K562 (cell line): ENCODE measurements around the gene PLOD1.

Experiments
- CTCF ChIP-seq, 3 experiments: IDR thresholded peaks in 2 of 3; conservative IDR thresholded peaks in 1 of 3; 2 replicates each; pipeline ENCODE4 v1.5.1; 2011 to 2012; ENCODE audit warnings: low read length in 3 of 3, mild to moderate bottlenecking in 3 of 3, control low read depth in 2 of 3, improper control_type of control experiment in 1 of 3, inconsistent platforms in 1 of 3, low read depth in 1 of 3, mixed read lengths in 1 of 3, moderate library complexity in 1 of 3; ENCODE audit not compliant: insufficient read depth in 2 of 3
- GABPB1 ChIP-seq: sonication (generic); formaldehyde crosslinking; IDR thresholded peaks from 2 replicates; pipeline ENCODE4 v1.8.0; 2022; ENCODE audit warnings: mild to moderate bottlenecking, missing genetic modification reagents
- POLR2A ChIP-seq: fragments of 450-650 bp; conservative IDR thresholded peaks from 2 replicates; pipeline ENCODE4 v1.6.1; 2016
- TF ChIP-seq, protein P1 (sequence below): fragments of 450-650 bp; IDR thresholded peaks from 2 replicates; pipeline ENCODE4 v1.6.1; 2018; ENCODE audit not compliant: partially characterized antibody

DNA sequence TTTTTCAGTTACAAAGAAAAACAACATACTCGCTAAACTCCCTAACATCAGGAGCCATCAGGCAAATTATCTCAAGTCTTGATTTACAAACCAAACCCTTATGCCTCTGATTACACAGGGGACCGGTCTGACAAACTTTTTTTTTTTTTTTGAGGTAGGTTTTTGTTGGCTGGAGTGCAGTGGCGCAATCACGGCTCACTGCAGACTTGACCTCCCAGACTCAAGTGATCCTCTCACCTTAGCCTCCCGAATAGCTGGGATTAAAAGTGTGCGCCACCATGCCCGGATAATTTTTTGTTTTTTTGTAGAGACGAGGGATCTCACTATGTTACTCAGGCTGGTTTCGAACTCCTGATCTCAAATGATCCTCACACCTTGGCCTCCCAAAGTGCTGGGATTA is 81.0 kb downstream of the PLOD1 start:
- TF ChIP-seq, protein P1, sequence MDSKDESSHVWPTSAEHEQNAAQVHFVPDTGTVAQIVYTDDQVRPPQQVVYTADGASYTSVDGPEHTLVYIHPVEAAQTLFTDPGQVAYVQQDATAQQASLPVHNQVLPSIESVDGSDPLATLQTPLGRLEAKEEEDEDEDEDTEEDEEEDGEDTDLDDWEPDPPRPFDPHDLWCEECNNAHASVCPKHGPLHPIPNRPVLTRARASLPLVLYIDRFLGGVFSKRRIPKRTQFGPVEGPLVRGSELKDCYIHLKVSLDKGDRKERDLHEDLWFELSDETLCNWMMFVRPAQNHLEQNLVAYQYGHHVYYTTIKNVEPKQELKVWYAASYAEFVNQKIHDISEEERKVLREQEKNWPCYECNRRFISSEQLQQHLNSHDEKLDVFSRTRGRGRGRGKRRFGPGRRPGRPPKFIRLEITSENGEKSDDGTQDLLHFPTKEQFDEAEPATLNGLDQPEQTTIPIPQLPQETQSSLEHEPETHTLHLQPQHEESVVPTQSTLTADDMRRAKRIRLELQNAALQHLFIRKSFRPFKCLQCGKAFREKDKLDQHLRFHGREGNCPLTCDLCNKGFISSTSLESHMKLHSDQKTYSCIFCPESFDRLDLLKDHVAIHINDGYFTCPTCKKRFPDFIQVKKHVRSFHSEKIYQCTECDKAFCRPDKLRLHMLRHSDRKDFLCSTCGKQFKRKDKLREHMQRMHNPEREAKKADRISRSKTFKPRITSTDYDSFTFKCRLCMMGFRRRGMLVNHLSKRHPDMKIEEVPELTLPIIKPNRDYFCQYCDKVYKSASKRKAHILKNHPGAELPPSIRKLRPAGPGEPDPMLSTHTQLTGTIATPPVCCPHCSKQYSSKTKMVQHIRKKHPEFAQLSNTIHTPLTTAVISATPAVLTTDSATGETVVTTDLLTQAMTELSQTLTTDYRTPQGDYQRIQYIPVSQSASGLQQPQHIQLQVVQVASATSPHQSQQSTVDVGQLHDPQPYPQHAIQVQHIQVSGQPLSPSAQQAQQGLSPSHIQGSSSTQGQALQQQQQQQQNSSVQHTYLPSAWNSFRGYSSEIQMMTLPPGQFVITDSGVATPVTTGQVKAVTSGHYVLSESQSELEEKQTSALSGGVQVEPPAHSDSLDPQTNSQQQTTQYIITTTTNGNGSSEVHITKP: no peak
- TF ChIP-seq POLR2A (no peak), CTCF (IDR thresholded peaks at IDR 0.05 in 2 of 3, conservative IDR thresholded peaks at IDR 0.05 in 1 of 3; ENCODE audit: insufficient read depth in 2 of 3, low read depth in 1 of 3, low read length in 3 of 3) (no peak), GABPB1 (CRISPR knock-in tag) (no peak)
